Measurements from ENCODE around the gene RNLS.
"Not testable (repeated sequence)": the region's sequence is repeated elsewhere in the genome, so short reads cannot be mapped to it uniquely, and the experiment has no call there.

Gene RNLS

GRCh38 chr10:88523739-88524400, 59.2 kb downstream of the RNLS start:
- no peak for DNase-seq (ENCODE audit: low read depth in 2 of 2, low spot score in 1 of 2)

- no peak for DNase-seq (ENCODE audit: low read depth in 2 of 2, low spot score in 1 of 2)
Measured at GRCh38 chr10:88522715-88523114, 60.4 kb downstream of the RNLS start.

DNA sequence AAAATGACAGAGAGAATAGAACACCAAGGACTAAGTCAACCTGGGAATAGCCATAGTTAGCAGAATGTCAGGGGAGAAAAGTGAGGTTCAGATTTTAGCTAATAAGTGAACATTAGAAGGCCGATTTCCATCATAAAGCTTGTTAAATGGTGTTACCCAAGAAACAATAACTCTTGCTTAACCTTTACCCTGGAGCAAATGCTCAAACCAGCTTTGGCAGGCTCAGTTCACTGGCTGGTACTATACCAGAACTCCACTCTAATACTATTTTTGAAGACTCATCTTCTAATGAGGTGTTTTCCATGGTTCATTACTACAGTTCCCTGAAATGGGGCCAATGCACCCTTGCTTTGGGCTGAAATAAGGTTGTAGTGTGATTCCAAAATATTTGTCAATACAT, 61.3 kb downstream of the RNLS start:
- DNase-seq (ENCODE audit: low read depth in 2 of 2, low spot score in 1 of 2): no peak

DNA sequence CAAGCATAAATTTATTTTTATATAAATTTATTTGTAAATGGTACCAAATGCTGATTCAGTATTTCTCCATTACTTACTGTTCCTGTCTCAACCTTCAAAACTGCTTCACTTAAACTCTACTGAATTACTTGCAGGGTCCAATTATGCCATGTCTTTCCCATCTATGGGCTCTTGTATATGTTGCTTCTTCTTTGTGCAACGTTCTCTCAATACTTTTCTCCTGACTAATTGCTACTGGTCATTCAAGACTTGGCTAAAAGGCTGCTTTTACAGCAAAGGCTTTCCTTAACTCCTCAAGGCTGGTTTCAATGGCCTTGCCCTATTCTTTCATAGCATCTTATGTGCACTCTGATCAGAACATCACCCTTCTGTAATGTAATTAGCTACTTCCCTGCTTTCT, 67.9 kb downstream of the RNLS start:
- DNase-seq (ENCODE audit: low read depth in 2 of 2, low spot score in 1 of 2): no peak

DNA sequence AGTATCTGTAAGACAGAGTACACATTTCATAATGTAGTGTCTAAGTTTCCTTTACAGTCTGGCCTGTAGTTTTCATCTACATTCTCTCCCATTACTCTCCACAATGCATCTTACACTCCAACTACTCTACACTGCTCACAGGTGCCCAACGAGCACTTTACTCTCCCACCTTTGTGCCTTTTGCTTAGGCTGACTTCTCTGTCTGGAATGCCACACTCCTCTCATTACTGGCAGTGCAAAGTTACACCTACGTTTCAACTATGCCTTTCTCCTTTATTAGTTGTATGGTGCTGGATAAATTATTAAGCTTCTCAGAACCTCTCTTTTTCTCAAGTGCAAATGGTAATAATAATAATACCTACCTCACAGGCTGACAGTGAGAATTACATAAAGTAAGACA, 70.5 kb downstream of the RNLS start:
- DNase-seq (ENCODE audit: low read depth in 2 of 2, low spot score in 1 of 2): no peak

- DNase-seq (ENCODE audit: low read depth in 2 of 2, low spot score in 1 of 2): no peak
Measured at GRCh38 chr10:88508796-88509195, 74.3 kb downstream of the RNLS start.

- no peak for DNase-seq (ENCODE audit: low read depth in 2 of 2, low spot score in 1 of 2)
Measured at GRCh38 chr10:88507826-88508453, 75.2 kb downstream of the RNLS start.

DNA sequence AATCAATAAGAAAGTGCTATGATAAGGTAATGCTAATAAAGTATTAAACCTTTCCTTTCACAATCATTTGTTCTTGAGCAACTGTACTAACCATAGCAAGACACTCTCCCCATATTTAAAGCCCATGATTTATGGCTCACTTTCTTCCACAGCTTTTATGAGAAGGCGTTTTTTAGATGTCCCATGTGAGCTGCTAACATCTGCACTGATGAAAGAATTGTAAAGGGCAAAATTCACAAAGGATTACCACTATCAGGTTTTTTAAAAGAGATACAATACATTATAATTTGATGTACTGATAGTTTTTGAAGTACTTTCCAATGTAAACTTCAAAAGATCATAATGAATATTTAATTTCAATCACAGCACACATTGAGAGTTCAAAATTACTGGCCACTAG, 75.7 kb downstream of the RNLS start:
- DNase-seq (ENCODE audit: low read depth in 2 of 2, low spot score in 1 of 2): no peak

GRCh38 chr10:88505680-88506215, 77.4 kb downstream of the RNLS start:
- no peak for DNase-seq (ENCODE audit: low read depth in 2 of 2, low spot score in 1 of 2)

- no peak for DNase-seq (ENCODE audit: low read depth in 2 of 2, low spot score in 1 of 2)
Measured at GRCh38 chr10:88505265-88505664, 77.9 kb downstream of the RNLS start.

DNA sequence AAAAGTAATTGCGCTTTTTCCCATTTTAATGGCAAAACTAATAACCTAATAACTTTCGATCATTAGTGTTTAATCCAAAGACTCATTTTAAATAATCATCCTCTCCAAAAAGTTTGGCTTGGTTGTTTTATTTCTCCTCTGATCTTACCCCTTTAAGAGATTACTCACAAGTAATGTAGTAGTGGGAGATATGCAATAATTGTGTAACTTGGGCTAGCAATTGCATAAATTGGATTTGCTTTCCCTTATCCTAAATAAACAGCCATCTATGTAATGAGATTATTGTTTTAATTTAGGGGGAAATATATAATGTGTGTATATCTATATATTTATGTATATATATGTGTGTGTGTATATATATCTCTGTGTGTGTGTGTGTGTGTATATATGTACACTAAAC, 82.5 kb downstream of the RNLS start:
- DNase-seq (ENCODE audit: low read depth in 2 of 2, low spot score in 1 of 2): no peak

- DNase-seq (ENCODE audit: low read depth in 2 of 2, low spot score in 1 of 2): no peak
Measured at GRCh38 chr10:88499569-88500470, 83.3 kb downstream of the RNLS start.

DNA sequence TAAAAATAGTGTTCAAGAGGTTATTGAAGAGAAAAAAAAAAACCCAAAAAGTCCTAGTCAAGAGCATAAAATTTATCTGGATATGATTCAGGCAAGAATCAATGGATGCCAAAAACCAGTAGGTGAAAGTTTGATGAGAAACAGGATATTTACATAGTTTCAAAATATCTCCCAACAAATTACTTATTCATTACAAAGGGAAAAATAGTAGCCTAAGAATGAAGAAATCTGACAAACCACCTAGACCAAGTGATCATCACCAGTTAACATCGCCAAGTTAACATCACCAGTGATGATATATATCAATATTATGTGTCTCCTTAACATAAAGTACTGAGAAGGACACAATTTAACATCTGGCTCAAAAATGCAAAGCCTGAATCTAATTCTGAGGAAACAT, 85.2 kb downstream of the RNLS start:
- DNase-seq (ENCODE audit: low read depth in 2 of 2, low spot score in 1 of 2): no peak

- DNase-seq (ENCODE audit: low read depth in 2 of 2, low spot score in 1 of 2): no peak
Measured at GRCh38 chr10:88494537-88494936, 88.6 kb downstream of the RNLS start.

- DNase-seq (ENCODE audit: low read depth in 2 of 2, low spot score in 1 of 2): no peak
Measured at GRCh38 chr10:88493691-88494483, 89.2 kb downstream of the RNLS start.

GRCh38 chr10:88491314-88491713, 91.8 kb downstream of the RNLS start:
- DNase-seq (ENCODE audit: low read depth in 2 of 2, low spot score in 1 of 2): no peak

GRCh38 chr10:88490231-88490980, 92.7 kb downstream of the RNLS start:
- DNase-seq (ENCODE audit: low read depth in 2 of 2, low spot score in 1 of 2): no peak

DNA sequence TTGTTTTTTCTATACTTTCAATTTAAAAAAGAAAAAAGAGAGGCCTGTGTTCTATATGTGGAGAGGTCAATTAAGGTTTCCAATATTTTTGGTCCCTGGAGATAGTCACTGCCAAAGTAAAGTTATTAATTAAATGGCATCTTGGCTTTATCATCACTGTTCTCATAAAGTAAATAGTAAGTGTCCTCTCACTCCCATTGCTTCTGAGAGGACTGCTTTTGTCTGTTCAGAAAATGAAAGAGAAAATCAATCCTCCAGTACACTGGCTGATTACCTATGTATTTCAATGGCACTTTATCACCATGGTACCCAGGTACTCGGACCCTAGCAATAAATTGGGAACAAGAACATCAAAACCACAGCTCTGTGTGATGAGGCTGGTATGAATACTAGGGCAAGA, 94.0 kb downstream of the RNLS start:
- DNase-seq (ENCODE audit: low read depth in 2 of 2, low spot score in 1 of 2): no peak

DNA sequence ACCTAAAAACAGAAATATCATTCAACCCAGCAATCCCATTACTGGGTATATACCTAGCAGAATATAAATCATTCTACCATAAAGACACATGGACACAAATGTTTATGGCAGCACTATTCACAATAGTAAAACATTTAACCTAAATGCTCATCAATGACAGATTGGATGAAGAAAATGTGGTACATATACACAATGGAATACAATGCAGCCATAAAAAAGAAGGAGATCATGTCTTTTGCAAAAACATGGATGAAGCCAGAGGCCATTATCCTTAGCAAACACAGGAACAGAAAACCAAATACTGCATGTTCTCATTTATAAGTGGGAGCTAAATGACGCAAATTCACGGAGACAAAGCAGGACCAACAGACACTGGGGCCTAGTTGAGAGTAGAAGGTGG, 96.3 kb downstream of the RNLS start:
- DNase-seq (ENCODE audit: low read depth in 2 of 2, low spot score in 1 of 2): not testable (repeated sequence)

DNA sequence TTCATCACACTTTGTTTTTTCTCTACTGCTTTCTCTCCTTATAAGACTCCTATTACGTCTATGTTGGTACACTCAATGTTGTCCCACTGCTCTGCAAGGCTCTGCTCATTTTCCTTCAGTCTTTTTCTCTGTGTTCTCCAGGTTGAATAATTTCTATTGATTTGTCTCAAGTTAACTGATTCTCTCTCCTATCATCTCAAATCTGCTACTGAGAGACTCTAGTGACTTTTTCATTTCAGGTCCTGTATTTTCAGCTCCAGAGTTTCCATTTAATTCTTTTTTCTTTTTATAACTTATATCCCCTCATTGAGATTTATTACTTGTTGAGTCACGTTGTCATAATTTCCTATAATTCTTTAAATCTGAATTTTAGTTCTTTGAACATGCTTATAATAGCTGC, 100.9 kb downstream of the RNLS start:
- no peak for DNase-seq (ENCODE audit: low read depth in 2 of 2, low spot score in 1 of 2)

Data from stimulated activated CD8-positive, alpha-beta memory T cell treated with anti-CD3 and anti-CD28 coated beads, Interleukin-4, amount 100 ng/mL, for 4 hours (primary cell).